ENCODE results near the gene KDM3B. TPM values are rescaled to one million over a fixed set of nuclear protein-coding genes. Genes with fewer than 3 reads are reported as not detected.

The KDM3B gene
- total and polyA plus RNA-seq, 9 of the 15 experiments (the other 6 are each of a cell fraction or from before 2014, with no cell fraction given) = 13.8 to 62.8 (median 41.9) TPM

DNA sequence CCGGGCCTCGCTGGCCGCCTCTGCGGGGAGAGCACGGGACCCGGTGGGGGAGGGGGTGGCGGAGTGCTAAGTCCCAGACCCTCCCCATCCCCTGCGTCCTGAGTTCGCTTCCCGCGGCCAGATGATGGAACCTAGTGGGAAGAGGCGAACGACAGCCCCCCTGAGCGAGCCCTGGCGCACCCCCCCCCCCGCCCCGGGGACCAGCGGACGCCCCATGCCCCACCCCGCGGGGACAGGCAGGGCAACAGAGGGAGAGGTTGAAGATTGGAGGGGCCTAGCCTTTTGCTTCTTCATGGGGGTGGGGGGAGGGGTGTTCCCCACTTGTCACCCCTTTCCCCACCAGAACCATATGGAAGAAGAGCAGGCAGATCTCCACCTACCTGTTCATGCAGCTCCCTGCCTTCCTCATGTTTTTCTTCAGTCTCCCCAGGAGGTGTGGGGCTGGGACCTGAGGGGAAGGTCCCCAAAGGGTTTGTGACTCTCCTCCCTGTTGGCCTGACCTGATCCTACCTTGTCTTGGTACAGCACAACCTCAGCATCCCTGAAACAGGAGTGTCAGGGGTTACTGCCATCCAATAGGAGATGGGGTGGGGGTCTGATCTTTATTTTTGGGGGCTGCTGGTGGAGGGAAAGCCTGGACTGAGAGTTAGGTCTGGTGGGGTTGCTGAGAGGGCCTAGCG lies 13.9 kb upstream of the KDM3B start (continued):
- no peak for TF ChIP-seq PTBP1 (IDR thresholded peaks at IDR 0.05; ENCODE audit: low read depth, low read length)
- TF ChIP-seq, protein P1, sequence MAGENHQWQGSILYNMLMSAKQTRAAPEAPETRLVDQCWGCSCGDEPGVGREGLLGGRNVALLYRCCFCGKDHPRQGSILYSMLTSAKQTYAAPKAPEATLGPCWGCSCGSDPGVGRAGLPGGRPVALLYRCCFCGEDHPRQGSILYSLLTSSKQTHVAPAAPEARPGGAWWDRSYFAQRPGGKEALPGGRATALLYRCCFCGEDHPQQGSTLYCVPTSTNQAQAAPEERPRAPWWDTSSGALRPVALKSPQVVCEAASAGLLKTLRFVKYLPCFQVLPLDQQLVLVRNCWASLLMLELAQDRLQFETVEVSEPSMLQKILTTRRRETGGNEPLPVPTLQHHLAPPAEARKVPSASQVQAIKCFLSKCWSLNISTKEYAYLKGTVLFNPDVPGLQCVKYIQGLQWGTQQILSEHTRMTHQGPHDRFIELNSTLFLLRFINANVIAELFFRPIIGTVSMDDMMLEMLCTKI (IDR thresholded peaks at IDR 0.05; ENCODE audit: partially characterized antibody) = no peak
- TF ChIP-seq, protein P2, sequence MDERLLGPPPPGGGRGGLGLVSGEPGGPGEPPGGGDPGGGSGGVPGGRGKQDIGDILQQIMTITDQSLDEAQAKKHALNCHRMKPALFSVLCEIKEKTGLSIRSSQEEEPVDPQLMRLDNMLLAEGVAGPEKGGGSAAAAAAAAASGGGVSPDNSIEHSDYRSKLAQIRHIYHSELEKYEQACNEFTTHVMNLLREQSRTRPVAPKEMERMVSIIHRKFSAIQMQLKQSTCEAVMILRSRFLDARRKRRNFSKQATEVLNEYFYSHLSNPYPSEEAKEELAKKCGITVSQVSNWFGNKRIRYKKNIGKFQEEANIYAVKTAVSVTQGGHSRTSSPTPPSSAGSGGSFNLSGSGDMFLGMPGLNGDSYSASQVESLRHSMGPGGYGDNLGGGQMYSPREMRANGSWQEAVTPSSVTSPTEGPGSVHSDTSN (CRISPR knock-in tag; IDR thresholded peaks at IDR 0.05; ENCODE audit: low read depth) = no peak
- TF ChIP-seq, protein P2 (tag; conservative IDR thresholded peaks at IDR 0.05; ENCODE audit: low read depth) = no peak
- TF ChIP-seq, protein P3, sequence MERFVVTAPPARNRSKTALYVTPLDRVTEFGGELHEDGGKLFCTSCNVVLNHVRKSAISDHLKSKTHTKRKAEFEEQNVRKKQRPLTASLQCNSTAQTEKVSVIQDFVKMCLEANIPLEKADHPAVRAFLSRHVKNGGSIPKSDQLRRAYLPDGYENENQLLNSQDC (CRISPR knock-in tag; IDR thresholded peaks at IDR 0.05) = 0 out of 2 replicates have a peak, but pooled peaks have one; percentile 78
- TF ChIP-seq FOXM1 (IDR thresholded peaks at IDR 0.05; ENCODE audit: low read depth) = no peak
- no peak for TF ChIP-seq FOXM1 (CRISPR knock-in tag; IDR thresholded peaks at IDR 0.05; ENCODE audit: low read depth)
- TF ChIP-seq PHF8 (IDR thresholded peaks at IDR 0.05; ENCODE audit: borderline replicate concordance, low read length) = peak; percentile 44; the same call in 1 of the 2 replicates
- no peak for TF ChIP-seq CBFA2T3 (IDR thresholded peaks at IDR 0.05)
- TF ChIP-seq RBBP5 (IDR thresholded peaks at IDR 0.05; ENCODE audit: borderline replicate concordance, insufficient read depth, low read length, poor library complexity, severe bottlenecking) = peak; percentile 71
- TF ChIP-seq ADNP (tag; IDR thresholded peaks at IDR 0.05) = no peak
